ENCODE results near the gene NT5C3A. TPM values are rescaled to one million over a fixed set of nuclear protein-coding genes. Genes with fewer than 3 reads are reported as not detected.

The NT5C3A gene
- total and polyA plus RNA-seq, 9 of the 15 experiments (the other 6 are each of a cell fraction or from before 2014, with no cell fraction given) = 18.6 to 60.1 (median 40.0) TPM

- TF ChIP-seq, protein P1, sequence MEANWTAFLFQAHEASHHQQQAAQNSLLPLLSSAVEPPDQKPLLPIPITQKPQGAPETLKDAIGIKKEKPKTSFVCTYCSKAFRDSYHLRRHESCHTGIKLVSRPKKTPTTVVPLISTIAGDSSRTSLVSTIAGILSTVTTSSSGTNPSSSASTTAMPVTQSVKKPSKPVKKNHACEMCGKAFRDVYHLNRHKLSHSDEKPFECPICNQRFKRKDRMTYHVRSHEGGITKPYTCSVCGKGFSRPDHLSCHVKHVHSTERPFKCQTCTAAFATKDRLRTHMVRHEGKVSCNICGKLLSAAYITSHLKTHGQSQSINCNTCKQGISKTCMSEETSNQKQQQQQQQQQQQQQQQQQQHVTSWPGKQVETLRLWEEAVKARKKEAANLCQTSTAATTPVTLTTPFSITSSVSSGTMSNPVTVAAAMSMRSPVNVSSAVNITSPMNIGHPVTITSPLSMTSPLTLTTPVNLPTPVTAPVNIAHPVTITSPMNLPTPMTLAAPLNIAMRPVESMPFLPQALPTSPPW (CRISPR knock-in tag; IDR thresholded peaks at IDR 0.05) = no peak
- TF ChIP-seq, protein P2, sequence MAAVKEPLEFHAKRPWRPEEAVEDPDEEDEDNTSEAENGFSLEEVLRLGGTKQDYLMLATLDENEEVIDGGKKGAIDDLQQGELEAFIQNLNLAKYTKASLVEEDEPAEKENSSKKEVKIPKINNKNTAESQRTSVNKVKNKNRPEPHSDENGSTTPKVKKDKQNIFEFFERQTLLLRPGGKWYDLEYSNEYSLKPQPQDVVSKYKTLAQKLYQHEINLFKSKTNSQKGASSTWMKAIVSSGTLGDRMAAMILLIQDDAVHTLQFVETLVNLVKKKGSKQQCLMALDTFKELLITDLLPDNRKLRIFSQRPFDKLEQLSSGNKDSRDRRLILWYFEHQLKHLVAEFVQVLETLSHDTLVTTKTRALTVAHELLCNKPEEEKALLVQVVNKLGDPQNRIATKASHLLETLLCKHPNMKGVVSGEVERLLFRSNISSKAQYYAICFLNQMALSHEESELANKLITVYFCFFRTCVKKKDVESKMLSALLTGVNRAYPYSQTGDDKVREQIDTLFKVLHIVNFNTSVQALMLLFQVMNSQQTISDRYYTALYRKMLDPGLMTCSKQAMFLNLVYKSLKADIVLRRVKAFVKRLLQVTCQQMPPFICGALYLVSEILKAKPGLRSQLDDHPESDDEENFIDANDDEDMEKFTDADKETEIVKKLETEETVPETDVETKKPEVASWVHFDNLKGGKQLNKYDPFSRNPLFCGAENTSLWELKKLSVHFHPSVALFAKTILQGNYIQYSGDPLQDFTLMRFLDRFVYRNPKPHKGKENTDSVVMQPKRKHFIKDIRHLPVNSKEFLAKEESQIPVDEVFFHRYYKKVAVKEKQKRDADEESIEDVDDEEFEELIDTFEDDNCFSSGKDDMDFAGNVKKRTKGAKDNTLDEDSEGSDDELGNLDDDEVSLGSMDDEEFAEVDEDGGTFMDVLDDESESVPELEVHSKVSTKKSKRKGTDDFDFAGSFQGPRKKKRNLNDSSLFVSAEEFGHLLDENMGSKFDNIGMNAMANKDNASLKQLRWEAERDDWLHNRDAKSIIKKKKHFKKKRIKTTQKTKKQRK (IDR thresholded peaks at IDR 0.05; ENCODE audit: borderline replicate concordance, low read depth, low read length) = no peak
- TF ChIP-seq ASH1L (IDR thresholded peaks at IDR 0.05; ENCODE audit: borderline replicate concordance, low read depth, partially characterized antibody) = no peak
- no peak for TF ChIP-seq PHF21A (IDR thresholded peaks at IDR 0.05; ENCODE audit: borderline replicate concordance, low read depth)
- peak; percentile 67 for TF ChIP-seq ZEB2 (IDR thresholded peaks at IDR 0.05)
- no peak for TF ChIP-seq MCM3 (IDR thresholded peaks at IDR 0.05)
- no peak for TF ChIP-seq ZNF146 (CRISPR knock-in tag; IDR thresholded peaks at IDR 0.05; ENCODE audit: unreplicated experiment)
Observed at GRCh38 chr7:33054261-33054964, 8.2 kb downstream of the NT5C3A start (continued).
